WTC11 (cell line): ENCODE data around the gene DUSP19.

ENCODE experiments used
- CTCF ChIP-seq: fragments of 200-600 bp; IDR thresholded peaks from 2 replicates; pipeline ENCODE4 v1.8.0; 2022; ENCODE audit warnings: antibody characterized with exemption
- E2F1 ChIP-seq: sonication (generic); formaldehyde crosslinking; IDR thresholded peaks from 2 replicates; pipeline ENCODE4 v1.8.0; 2022; ENCODE audit warnings: mild to moderate bottlenecking, missing genetic modification reagents
- FOXJ3 ChIP-seq: sonication (generic); formaldehyde crosslinking; IDR thresholded peaks from 2 replicates; pipeline ENCODE4 v1.9.0; 2021; ENCODE audit warnings: missing genetic modification reagents, mild to moderate bottlenecking, borderline replicate concordance
- HMGXB4 ChIP-seq: sonication (generic); formaldehyde crosslinking; IDR thresholded peaks from 2 replicates; pipeline ENCODE4 v1.8.1; 2023; ENCODE audit warnings: mild to moderate bottlenecking, moderate library complexity, missing genetic modification reagents
- MAX ChIP-seq: sonication (generic); formaldehyde crosslinking; IDR thresholded peaks from 2 replicates; pipeline ENCODE4 v1.8.0; 2022; ENCODE audit warnings: mild to moderate bottlenecking, missing genetic modification reagents
- USF2 ChIP-seq: sonication (generic); formaldehyde crosslinking; IDR thresholded peaks from 2 replicates; pipeline ENCODE4 v1.8.1; 2023; ENCODE audit warnings: mild to moderate bottlenecking, missing genetic modification reagents, moderate library complexity
- ZNF138 ChIP-seq: sonication (generic); formaldehyde crosslinking; conservative IDR thresholded peaks from 2 replicates; pipeline ENCODE4 v1.8.1; 2022; ENCODE audit warnings: mild to moderate bottlenecking, moderate library complexity, missing genetic modification reagents
- ZNF232 ChIP-seq: sonication (generic); formaldehyde crosslinking; IDR thresholded peaks from 2 replicates; pipeline ENCODE4 v1.8.0; 2022; ENCODE audit warnings: mild to moderate bottlenecking, missing genetic modification reagents
- ZNF281 ChIP-seq: sonication (generic); formaldehyde crosslinking; IDR thresholded peaks from 2 replicates; pipeline ENCODE4 v1.8.0; 2023; ENCODE audit warnings: mild to moderate bottlenecking, missing genetic modification reagents
- ZNF416 ChIP-seq: fragments of 250-450 bp; sonication (Bioruptor Pico); IDR thresholded peaks from 2 replicates; pipeline ENCODE4 v1.9.0; 2021; ENCODE audit warnings: mild to moderate bottlenecking, inconsistent platforms

- no peak for TF ChIP-seq ZNF416 (CRISPR knock-in tag)
- no peak for TF ChIP-seq E2F1 (CRISPR knock-in tag)
- no peak for TF ChIP-seq CTCF
- no peak for TF ChIP-seq MAX (CRISPR knock-in tag)
- TF ChIP-seq ZNF281 (CRISPR knock-in tag) = no peak
- no peak for TF ChIP-seq FOXJ3
- no peak for TF ChIP-seq USF2 (CRISPR knock-in tag)
- no peak for TF ChIP-seq ZNF138
- TF ChIP-seq ZNF232 (CRISPR knock-in tag) = no peak
- no peak for TF ChIP-seq HMGXB4 (CRISPR knock-in tag)
Observed at GRCh38 chr2:183089192-183089851, 10.8 kb downstream of the DUSP19 start.
